ENCODE measurements around the gene LACRT.

GRCh38 chr12:54593725-54594124 lies 41.0 kb downstream of the LACRT start:
- TF ChIP-seq CTCF (conservative IDR thresholded peaks at IDR 0.05) (no peak), ZFX (IDR thresholded peaks at IDR 0.05) (no peak)

All from C4-2B (cell line).